ENCODE measurements around the gene FMO4. TPM values are rescaled to one million over a fixed set of nuclear protein-coding genes. Genes with fewer than 3 reads are reported as not detected.
"Not testable (repeated sequence)": the region's sequence is repeated elsewhere in the genome, so short reads cannot be mapped to it uniquely, and the experiment has no call there.

The FMO4 gene
- total RNA-seq, 1 donor from 2014 or later = 1.8 TPM

DNA sequence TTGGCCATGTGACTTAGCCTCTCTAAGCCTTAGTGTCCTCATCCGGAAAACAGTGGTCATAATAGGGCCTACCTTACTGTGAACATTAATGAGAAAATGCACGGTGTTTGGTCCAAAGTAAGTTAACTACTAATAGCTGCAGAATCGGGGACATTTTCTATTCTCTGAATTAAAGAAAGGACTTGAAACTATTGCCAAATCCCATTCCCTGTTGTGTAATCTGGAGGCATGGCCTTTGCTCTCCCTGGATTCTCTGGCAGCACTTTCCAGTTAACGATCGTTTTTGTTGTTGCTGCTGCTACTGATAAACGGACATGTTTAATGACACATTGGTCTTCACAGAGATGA, 30.5 kb downstream of the FMO4 start:
- H3K4me3 Mint-ChIP-seq (ENCODE audit: low read depth) = no peak overlapping the region
- no peak overlapping the region for H3K27ac Mint-ChIP-seq
- H3K27me3 Mint-ChIP-seq (ENCODE audit: low read depth) = no peaks in the 10 kb centered on the region
- DNase-seq (ENCODE audit: low spot score) = no peak
- no peaks in the 10 kb centered on the region for H3K36me3 Mint-ChIP-seq (ENCODE audit: low read depth)
- H3K4me1 Mint-ChIP-seq (ENCODE audit: low read depth) = no peaks in the 10 kb centered on the region
- intact Hi-C loops (cut with micrococcal nuclease) = no loop called here
- H3K9me3 Mint-ChIP-seq = peaks cover 12% of the 10 kb centered on the region

DNA sequence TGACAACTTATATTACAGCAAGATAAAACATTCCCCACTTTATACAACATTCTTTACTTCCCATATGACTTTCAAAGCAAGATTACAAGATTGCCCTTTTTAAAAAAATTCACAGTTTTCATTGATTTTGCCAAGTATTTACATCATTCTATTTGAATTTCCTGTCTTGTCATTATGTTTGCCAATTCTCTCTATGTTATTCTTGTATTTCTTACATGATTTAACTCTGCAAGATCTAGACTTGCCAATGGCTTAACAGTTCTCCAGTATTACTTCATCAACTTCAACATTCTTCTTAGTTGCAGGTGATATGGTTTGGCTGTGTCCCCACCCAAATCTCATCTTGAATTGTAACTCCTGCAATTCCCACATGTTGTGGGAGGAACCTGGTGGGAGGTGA, 31.6 kb downstream of the FMO4 start:
- Mint-ChIP-seq H3K27ac (no peak overlapping the region), H3K4me1 (ENCODE audit: low read depth) (no peaks in the 10 kb centered on the region), H3K9me3 (peaks cover 12% of the 10 kb centered on the region), H3K27me3 (ENCODE audit: low read depth) (no peaks in the 10 kb centered on the region), H3K36me3 (ENCODE audit: low read depth) (no peaks in the 10 kb centered on the region), H3K4me3 (ENCODE audit: low read depth) (no peak overlapping the region)
- intact Hi-C loops (cut with micrococcal nuclease) = no loop called here
- no peak for DNase-seq (ENCODE audit: low spot score)

DNA sequence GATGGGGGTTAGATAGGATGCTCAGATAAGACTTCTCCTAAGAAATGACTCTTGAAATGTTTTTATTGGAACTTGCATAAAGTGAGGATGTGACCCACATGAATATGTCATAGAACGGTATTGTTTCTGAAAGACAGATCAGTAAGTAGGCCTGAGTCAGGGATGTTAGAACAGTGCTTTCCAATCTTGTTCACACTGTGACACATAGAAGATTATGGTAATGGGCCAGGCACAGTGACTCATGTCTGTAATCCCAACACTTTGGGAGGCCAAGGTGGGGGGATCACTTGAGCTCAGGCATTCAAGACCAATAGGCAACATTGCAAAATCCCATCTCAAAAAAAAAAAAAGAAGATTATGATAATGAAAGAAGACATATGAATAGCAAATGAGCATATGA, 32.9 kb downstream of the FMO4 start:
- Mint-ChIP-seq H3K36me3 (ENCODE audit: low read depth) (no peaks in the 10 kb centered on the region), H3K4me1 (ENCODE audit: low read depth) (no peaks in the 10 kb centered on the region), H3K4me3 (ENCODE audit: low read depth) (no peak overlapping the region), H3K9me3 (peaks cover 12% of the 10 kb centered on the region), H3K27me3 (ENCODE audit: low read depth) (no peaks in the 10 kb centered on the region), H3K27ac (no peak overlapping the region)
- DNase-seq (ENCODE audit: low spot score) = no peak
- intact Hi-C loops (cut with micrococcal nuclease) = no loop called here

DNA sequence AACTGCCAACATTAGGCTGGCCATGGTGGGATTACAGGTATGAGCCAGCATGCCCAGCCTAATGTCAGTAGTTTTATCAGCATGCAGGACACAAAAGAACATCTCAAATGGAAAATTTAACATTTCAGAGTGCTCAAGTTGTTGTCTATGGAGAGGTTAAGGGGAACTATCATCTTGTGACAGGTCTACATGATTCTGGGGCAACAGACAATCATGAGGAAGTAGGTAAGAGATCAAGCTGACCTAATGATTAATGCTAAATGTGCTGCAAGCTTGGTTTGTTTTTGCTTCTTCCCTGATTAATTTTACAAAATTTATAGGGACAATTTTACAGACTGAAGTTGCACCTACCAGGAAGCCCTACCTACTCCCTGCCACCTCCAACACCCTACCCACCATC, 36.6 kb downstream of the FMO4 start:
- no peak for DNase-seq (ENCODE audit: low spot score)
- Mint-ChIP-seq H3K36me3 (ENCODE audit: low read depth) (no peaks in the 10 kb centered on the region), H3K4me1 (ENCODE audit: low read depth) (no peaks in the 10 kb centered on the region), H3K4me3 (ENCODE audit: low read depth) (no peak overlapping the region), H3K9me3 (peaks cover 12% of the 10 kb centered on the region), H3K27me3 (ENCODE audit: low read depth) (no peaks in the 10 kb centered on the region), H3K27ac (no peak overlapping the region)
- intact Hi-C loops (cut with micrococcal nuclease) = no loop called here

DNA sequence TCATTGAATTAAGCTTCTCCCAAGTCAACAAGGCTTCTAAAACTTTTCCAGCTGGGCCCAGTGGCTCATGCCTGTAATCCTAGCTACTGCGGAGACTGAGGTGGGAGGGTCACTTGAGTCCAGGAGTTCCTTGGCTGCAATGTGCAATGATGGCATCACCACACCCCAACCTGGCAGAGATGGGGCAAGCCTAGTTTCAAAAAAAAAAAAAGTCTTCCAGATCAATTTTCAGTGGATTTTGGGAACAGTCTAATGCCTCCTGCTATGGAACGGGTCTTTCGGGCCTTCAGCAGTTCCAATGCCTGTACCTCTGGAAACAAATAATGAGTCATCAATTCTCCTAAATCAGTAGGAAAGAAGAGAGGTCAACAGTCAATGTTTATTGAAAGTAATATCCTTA, 38.0 kb downstream of the FMO4 start:
- intact Hi-C loops (cut with micrococcal nuclease) = no loop called here
- Mint-ChIP-seq H3K27me3 (ENCODE audit: low read depth) (no peaks in the 10 kb centered on the region), H3K27ac (no peak overlapping the region), H3K4me3 (ENCODE audit: low read depth) (no peak overlapping the region), H3K36me3 (ENCODE audit: low read depth) (no peaks in the 10 kb centered on the region), H3K4me1 (ENCODE audit: low read depth) (no peaks in the 10 kb centered on the region), H3K9me3 (peaks cover 6% of the 10 kb centered on the region)
- DNase-seq (ENCODE audit: low spot score) = no peak

DNA sequence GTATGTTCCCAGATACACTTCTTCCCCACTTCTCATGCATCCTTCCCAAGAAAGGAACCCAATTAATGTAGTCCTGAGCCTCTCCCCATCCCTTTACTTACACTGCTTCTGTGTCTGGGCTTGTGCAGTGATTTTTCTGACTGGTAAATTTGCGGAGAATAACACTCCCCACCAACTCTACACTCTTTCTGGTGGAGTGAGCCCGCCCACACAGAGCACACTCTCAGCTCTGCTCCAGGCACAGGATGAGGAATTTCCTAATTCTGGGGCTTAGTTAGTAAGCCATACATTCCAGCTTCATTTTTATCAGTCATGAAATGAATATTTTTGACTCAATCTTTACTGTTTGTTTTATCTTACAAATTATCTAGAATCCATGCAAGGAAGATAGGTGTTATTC, 38.6 kb downstream of the FMO4 start:
- Mint-ChIP-seq H3K27me3 (ENCODE audit: low read depth) (no peaks in the 10 kb centered on the region), H3K4me1 (ENCODE audit: low read depth) (no peaks in the 10 kb centered on the region), H3K4me3 (ENCODE audit: low read depth) (no peak overlapping the region), H3K27ac (no peak overlapping the region), H3K36me3 (ENCODE audit: low read depth) (no peaks in the 10 kb centered on the region), H3K9me3 (peaks cover 5% of the 10 kb centered on the region)
- DNase-seq (ENCODE audit: low spot score) = no peak
- intact Hi-C loops (cut with micrococcal nuclease) = no loop called here

DNA sequence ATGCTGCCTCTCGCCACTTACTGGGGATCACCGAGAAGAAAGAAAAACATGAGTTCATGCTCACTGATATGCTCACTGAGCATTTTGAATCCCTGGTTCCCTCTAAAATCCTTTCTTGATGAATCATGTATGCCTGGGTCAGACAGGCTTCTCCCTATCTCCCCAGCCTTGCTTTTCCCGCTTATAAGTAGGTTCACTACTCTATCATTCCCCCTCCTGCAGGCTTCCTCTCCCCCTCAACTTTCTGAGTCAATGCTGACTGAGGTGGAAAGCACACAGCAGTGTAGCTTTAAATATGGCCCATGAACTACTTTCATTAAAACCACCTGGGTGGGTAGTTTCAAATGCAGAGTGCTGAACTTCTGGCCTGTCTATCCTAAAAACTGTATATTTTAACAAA, 41.7 kb downstream of the FMO4 start:
- intact Hi-C loops (cut with micrococcal nuclease) = no loop called here
- no peaks in the 10 kb centered on the region for H3K27me3 Mint-ChIP-seq (ENCODE audit: low read depth)
- no peaks in the 10 kb centered on the region for H3K9me3 Mint-ChIP-seq
- H3K27ac Mint-ChIP-seq = no peak overlapping the region
- no peaks in the 10 kb centered on the region for H3K36me3 Mint-ChIP-seq (ENCODE audit: low read depth)
- no peak for DNase-seq (ENCODE audit: low spot score)
- no peak overlapping the region for H3K4me3 Mint-ChIP-seq (ENCODE audit: low read depth)
- H3K4me1 Mint-ChIP-seq (ENCODE audit: low read depth) = no peaks in the 10 kb centered on the region

DNA sequence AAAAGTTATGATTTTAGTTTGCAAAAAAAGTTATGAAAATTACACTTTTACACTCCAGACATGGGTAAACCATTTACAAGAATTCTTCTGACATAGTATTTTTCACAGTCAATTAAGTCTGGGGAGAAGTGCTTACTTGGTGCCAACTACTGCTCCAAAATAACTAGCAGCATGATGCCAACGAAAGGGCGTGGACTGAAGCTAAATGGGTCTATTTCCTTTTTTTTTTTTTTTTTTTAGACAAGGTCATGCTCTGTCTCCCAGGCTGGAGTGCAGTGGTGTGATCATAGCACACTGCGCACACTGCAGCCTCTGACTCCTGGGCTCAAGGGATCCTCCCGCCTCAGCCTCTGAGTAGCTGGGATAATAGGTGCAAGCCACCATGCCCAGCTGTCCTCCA, 43.2 kb downstream of the FMO4 start:
- Mint-ChIP-seq H3K4me1 (ENCODE audit: low read depth) (no peaks in the 10 kb centered on the region), H3K27ac (no peak overlapping the region), H3K4me3 (ENCODE audit: low read depth) (no peak overlapping the region), H3K36me3 (ENCODE audit: low read depth) (no peaks in the 10 kb centered on the region), H3K27me3 (ENCODE audit: low read depth) (peaks cover 1% of the 10 kb centered on the region), H3K9me3 (no peaks in the 10 kb centered on the region)
- intact Hi-C loops (cut with micrococcal nuclease) = no loop called here
- DNase-seq (ENCODE audit: low spot score) = no peak

DNA sequence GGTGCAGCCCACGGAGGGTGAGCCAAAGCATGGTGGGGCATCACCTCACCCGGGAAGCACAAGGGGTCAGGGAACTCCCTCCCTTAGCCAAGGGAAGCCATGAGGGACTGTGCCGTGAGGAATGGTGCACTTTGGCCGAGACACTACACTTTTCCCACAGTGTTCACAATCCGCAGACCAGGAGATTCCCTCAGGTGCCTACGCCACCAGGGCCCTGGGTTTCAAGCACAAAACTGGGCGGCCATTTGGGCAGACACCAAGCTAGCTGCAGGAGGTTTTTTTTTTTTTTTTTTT, 45.3 kb downstream of the FMO4 start:
- H3K4me1 Mint-ChIP-seq (ENCODE audit: low read depth); H3K27me3 Mint-ChIP-seq (ENCODE audit: low read depth); H3K27ac Mint-ChIP-seq; H3K36me3 Mint-ChIP-seq (ENCODE audit: low read depth); intact Hi-C loops (cut with micrococcal nuclease); DNase-seq (ENCODE audit: low spot score); H3K9me3 Mint-ChIP-seq; H3K4me3 Mint-ChIP-seq (ENCODE audit: low read depth): not testable (repeated sequence)

DNA sequence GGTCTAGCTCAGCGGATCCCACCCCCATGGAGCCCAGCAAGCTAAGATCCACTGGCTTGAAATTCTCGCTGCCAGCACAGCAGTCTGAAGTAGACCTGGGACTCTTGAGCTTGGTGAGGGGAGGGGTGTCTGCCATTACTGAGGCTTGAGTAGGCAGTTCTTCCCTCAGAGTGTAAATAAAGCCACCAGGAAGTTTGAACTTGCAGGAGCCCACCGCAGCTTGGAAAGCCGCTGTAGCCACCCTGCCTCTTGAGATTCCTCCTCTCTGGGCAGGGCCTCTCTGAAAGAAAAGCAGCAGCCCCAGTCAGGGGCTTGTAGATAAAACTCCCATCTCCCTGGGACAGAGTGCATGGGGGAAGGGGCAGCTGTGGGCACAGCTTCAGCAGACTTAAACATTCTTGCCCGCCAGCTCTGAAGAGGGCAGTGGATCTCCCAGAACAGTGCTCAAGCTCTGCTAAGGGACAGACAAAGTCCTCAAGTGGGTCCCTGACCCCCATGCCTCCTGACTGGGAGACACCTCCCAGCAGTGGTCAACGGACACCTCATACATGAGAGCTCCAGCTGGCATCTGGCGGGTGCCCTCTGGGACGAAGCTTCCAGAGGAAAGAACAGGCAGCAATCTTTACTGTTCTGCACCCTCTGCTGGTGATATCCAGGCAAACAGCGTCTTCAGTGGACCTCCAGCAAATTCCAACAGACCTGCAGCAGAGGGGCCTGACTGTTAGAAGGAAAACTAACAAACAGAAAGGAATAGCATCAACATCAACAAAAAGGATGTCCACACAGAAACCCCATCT, 45.9 kb downstream of the FMO4 start:
- H3K27ac Mint-ChIP-seq; H3K36me3 Mint-ChIP-seq (ENCODE audit: low read depth); H3K4me3 Mint-ChIP-seq (ENCODE audit: low read depth); H3K4me1 Mint-ChIP-seq (ENCODE audit: low read depth); H3K9me3 Mint-ChIP-seq; H3K27me3 Mint-ChIP-seq (ENCODE audit: low read depth); DNase-seq (ENCODE audit: low spot score); intact Hi-C loops (cut with micrococcal nuclease): not testable (repeated sequence)

DNA sequence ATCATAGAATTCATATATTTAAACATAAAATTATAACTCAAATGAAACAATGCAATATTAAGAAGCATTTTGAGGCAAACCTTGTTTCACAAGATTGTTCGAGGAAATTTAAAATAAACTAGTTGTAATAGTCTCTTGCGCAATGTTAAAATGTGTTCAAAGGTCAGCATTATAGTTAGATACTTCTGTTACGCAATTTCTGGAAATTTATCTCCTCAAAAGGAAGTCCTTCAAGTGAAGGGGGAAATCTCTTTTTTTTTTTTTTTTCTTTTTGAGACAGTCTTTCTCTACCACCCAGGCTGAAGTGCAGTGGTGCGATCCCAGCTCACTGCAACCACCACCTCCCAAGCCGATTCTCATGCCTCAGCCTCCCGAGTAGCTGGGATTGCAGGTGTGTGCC, 52.1 kb downstream of the FMO4 start:
- Mint-ChIP-seq H3K9me3 (peaks cover 4% of the 10 kb centered on the region), H3K4me3 (ENCODE audit: low read depth) (no peak overlapping the region), H3K36me3 (ENCODE audit: low read depth) (no peaks in the 10 kb centered on the region), H3K27ac (no peak overlapping the region), H3K27me3 (ENCODE audit: low read depth) (peaks cover under 1% of the 10 kb centered on the region), H3K4me1 (ENCODE audit: low read depth) (no peaks in the 10 kb centered on the region)
- no peak for DNase-seq (ENCODE audit: low spot score)
- intact Hi-C loops (cut with micrococcal nuclease) = no loop called here

DNA sequence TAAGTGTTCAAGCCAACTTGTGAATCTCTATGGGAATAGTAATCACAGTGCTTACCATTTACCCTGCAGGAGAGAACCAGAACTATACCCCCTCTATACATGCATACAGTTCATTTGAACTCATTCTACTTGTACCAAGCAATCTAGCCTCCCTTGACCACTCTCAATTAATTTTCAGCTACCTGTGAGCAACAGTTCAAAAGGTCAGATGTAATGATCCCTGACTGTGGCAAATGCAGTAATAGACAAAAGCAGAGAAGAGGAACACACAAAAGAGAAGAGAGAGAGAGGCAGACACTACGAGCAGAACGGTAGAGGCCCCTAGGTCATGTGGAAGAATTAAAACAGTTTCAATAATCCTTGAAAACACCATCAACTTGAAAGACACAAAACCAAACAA, 52.8 kb downstream of the FMO4 start:
- no peak for DNase-seq (ENCODE audit: low spot score)
- intact Hi-C loops (cut with micrococcal nuclease) = no loop called here
- H3K9me3 Mint-ChIP-seq = peaks cover 4% of the 10 kb centered on the region
- peaks cover under 1% of the 10 kb centered on the region for H3K4me1 Mint-ChIP-seq (ENCODE audit: low read depth)
- H3K4me3 Mint-ChIP-seq (ENCODE audit: low read depth) = no peak overlapping the region
- H3K36me3 Mint-ChIP-seq (ENCODE audit: low read depth) = no peaks in the 10 kb centered on the region
- H3K27me3 Mint-ChIP-seq (ENCODE audit: low read depth) = no peaks in the 10 kb centered on the region
- H3K27ac Mint-ChIP-seq = no peak overlapping the region

DNA sequence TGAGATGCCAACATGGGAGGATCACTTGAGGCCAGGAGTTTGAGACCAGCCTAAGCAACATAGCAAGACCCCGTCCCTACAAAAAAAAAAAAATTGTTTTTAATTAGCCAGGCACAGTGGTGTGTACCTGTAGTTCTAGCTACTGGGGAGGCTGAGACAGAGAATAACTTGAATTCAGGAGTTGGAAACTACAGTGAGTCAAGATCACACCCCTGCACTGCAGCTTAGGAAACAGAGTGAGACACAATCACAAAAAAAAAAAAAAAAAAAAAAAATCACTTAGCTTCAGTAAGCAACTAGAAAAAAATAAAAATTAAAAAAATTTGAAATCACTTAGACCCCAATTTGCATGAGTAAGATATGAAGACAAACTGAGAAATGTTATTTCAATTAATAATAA, 53.5 kb downstream of the FMO4 start:
- H3K4me3 Mint-ChIP-seq (ENCODE audit: low read depth) = no peak overlapping the region
- H3K27me3 Mint-ChIP-seq (ENCODE audit: low read depth) = no peaks in the 10 kb centered on the region
- peaks cover 4% of the 10 kb centered on the region for H3K4me1 Mint-ChIP-seq (ENCODE audit: low read depth)
- intact Hi-C loops (cut with micrococcal nuclease) = no loop called here
- H3K36me3 Mint-ChIP-seq (ENCODE audit: low read depth) = no peaks in the 10 kb centered on the region
- no peak overlapping the region for H3K27ac Mint-ChIP-seq
- H3K9me3 Mint-ChIP-seq = peaks cover 9% of the 10 kb centered on the region
- DNase-seq (ENCODE audit: low spot score) = no peak

DNA sequence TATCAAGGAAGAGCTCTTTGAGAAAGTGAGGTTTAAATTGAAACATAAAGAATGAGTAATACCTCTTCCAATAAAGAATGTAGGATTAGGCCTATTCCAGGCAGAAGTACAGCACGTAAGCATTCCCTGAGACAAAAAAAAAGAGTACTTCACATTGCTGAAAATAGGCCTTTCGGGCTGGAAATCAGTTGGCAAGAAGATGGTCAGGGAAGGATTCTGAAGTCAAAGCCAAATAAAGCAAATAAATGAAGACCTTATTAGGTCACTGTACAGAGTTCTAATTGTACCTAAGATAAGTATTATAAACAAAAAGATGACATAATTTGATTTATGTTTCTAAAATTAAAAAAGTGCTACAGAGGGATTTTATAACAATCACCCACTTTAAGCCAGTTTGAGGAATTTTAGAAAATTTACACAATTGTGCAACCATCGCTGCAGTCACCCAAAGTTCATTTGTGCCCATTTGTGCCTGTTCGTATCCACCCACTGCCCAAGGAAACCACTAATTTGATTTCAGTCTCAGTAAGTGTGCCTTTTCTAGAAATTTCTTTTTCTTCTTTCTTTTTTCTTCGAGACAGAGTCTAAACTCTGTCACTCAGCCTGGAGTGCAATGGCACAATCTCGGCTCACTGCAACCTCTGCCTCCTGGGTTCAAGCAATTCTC, 58.6 kb downstream of the FMO4 start:
- no peak for DNase-seq (ENCODE audit: low spot score)
- no peaks in the 10 kb centered on the region for H3K36me3 Mint-ChIP-seq (ENCODE audit: low read depth)
- intact Hi-C loops (cut with micrococcal nuclease) = no loop called here
- no peak overlapping the region for H3K4me3 Mint-ChIP-seq (ENCODE audit: low read depth)
- peaks cover 9% of the 10 kb centered on the region for H3K9me3 Mint-ChIP-seq
- no peak overlapping the region for H3K27ac Mint-ChIP-seq
- peaks cover 4% of the 10 kb centered on the region for H3K4me1 Mint-ChIP-seq (ENCODE audit: low read depth)
- H3K27me3 Mint-ChIP-seq (ENCODE audit: low read depth) = no peaks in the 10 kb centered on the region
